CD4-positive, alpha-beta T cell treated with Interleukin-17A for 1 hour (primary cell): ENCODE results near the gene PER3.

Experiments
- DNase-seq: peaks from one replicate; pipeline ENCODE4 v3.0.0-alpha.2; 2020

PER3 gene

GRCh38 chr1:7783826-7784491 is at the start of gene PER3:
Gene PER3, plus strand, starts transcription at chr1:7784291. Its CDS starts 587 bp downstream, at chr1:7784878.
- DNase-seq: peak; percentile 93

GRCh38 chr1:7738044-7738443 is 46.0 kb upstream of the PER3 start:
- no peak for DNase-seq

GRCh38 chr1:7743346-7743745 is 40.7 kb upstream of the PER3 start:
- no peak for DNase-seq

- DNase-seq: no peak
Observed at GRCh38 chr1:7744882-7745281, 39.2 kb upstream of the PER3 start.

- no peak for DNase-seq
Observed at GRCh38 chr1:7745783-7746182, 38.3 kb upstream of the PER3 start.

GRCh38 chr1:7747605-7748004 is 36.5 kb upstream of the PER3 start:
- peak; percentile 20 for DNase-seq

- no peak for DNase-seq
Observed at GRCh38 chr1:7749126-7749525, 35.0 kb upstream of the PER3 start.

GRCh38 chr1:7751174-7751573 is 32.9 kb upstream of the PER3 start:
- DNase-seq: no peak

- peak; percentile 63 for DNase-seq
Observed at GRCh38 chr1:7752512-7753417, 31.3 kb upstream of the PER3 start.

GRCh38 chr1:7753641-7754040 is 30.4 kb upstream of the PER3 start:
- no peak for DNase-seq

- DNase-seq: no peak
Observed at GRCh38 chr1:7754234-7754633, 29.9 kb upstream of the PER3 start.

GRCh38 chr1:7755448-7755847 is 28.6 kb upstream of the PER3 start:
- DNase-seq: no peak

- no peak for DNase-seq
Observed at GRCh38 chr1:7760245-7760644, 23.8 kb upstream of the PER3 start.

GRCh38 chr1:7761103-7761502 is 23.0 kb upstream of the PER3 start:
- no peak for DNase-seq

GRCh38 chr1:7767176-7767575 is 16.9 kb upstream of the PER3 start:
- no peak for DNase-seq

- DNase-seq: no peak
Observed at GRCh38 chr1:7768583-7768982, 15.5 kb upstream of the PER3 start.

- no peak for DNase-seq
Observed at GRCh38 chr1:7769673-7770412, 14.2 kb upstream of the PER3 start.

GRCh38 chr1:7770669-7770996 is 13.5 kb upstream of the PER3 start:
- DNase-seq: no peak

- DNase-seq: peak; percentile 89
Observed at GRCh38 chr1:7770997-7771822, 12.9 kb upstream of the PER3 start, which contains the start of gene VAMP3. Gene VAMP3, plus strand, starts transcription at chr1:7771296. Its CDS starts 88 bp downstream, at chr1:7771384.

- no peak for DNase-seq
Observed at GRCh38 chr1:7771823-7772299, 12.2 kb upstream of the PER3 start.

GRCh38 chr1:7777591-7777990 is 6.5 kb upstream of the PER3 start:
- DNase-seq: no peak

- no peak for DNase-seq
Observed at GRCh38 chr1:7778133-7778628, 5.9 kb upstream of the PER3 start.
